GM21529 (cell line): Measurements from ENCODE around the gene SBNO2.

ENCODE experiments used
- ATAC-seq: cut with Tn5 transposase; IDR thresholded peaks from one replicate; pipeline ENCODE4 v1.9.1; 2021; ENCODE audit not compliant: unreplicated experiment

Gene SBNO2

GRCh38 chr19:1093330-1093729, 80.7 kb downstream of the SBNO2 start:
- ATAC-seq = no peak

- no peak for ATAC-seq
These were observed 82.4 kb downstream of the SBNO2 start for GRCh38 chr19:1091544-1092175.

- ATAC-seq = no peak
These were observed 83.1 kb downstream of the SBNO2 start for GRCh38 chr19:1090731-1091543.

GRCh38 chr19:1089891-1090290, 84.2 kb downstream of the SBNO2 start:
- no peak for ATAC-seq

GRCh38 chr19:1089126-1089771, 84.8 kb downstream of the SBNO2 start:
- no peak for ATAC-seq

GRCh38 chr19:1088416-1089010, 85.6 kb downstream of the SBNO2 start:
- ATAC-seq = no peak

GRCh38 chr19:1087813-1088415, 86.2 kb downstream of the SBNO2 start:
- no peak for ATAC-seq

- no peak for ATAC-seq
These were observed 87.5 kb downstream of the SBNO2 start for GRCh38 chr19:1086613-1087012.

- no peak for ATAC-seq
These were observed 88.2 kb downstream of the SBNO2 start for GRCh38 chr19:1085676-1086442.

GRCh38 chr19:1085053-1085658, 88.9 kb downstream of the SBNO2 start:
- no peak for ATAC-seq

- ATAC-seq = no peak
These were observed 89.8 kb downstream of the SBNO2 start for GRCh38 chr19:1084024-1084868.

GRCh38 chr19:1082928-1083816, 90.9 kb downstream of the SBNO2 start:
- no peak for ATAC-seq

- no peak for ATAC-seq
These were observed 91.7 kb downstream of the SBNO2 start for GRCh38 chr19:1082165-1082927.

- no peak for ATAC-seq
These were observed 92.5 kb downstream of the SBNO2 start for GRCh38 chr19:1081301-1082164.

GRCh38 chr19:1080360-1081161, 93.5 kb downstream of the SBNO2 start:
- ATAC-seq = no peak
